Ovary (tissue), 9 donors: ENCODE results near the gene FBXO39. TPM values are rescaled to one million over a fixed set of nuclear protein-coding genes. Genes with fewer than 3 reads are reported as not detected.
"Not testable (repeated sequence)": the region's sequence is repeated elsewhere in the genome, so short reads cannot be mapped to it uniquely, and the experiment has no call there.

Source experiments
- DNase-seq, 5 donors: peaks; one replicate each; pipeline ENCODE4 v3.0.0-alpha.2; 2019 to 2020
- H3K27ac ChIP-seq, 2 donors: fragments of 200-600 bp; one replicate each; pipeline versions ENCODE4 v1.5.1 to v1.8.0; 2019 to 2022
- H3K27me3 ChIP-seq: fragments of 200-600 bp; one replicate; pipeline ENCODE4 v1.8.0; 2022
- H3K36me3 ChIP-seq: fragments of 200-600 bp; sonication (generic); one replicate; pipeline ENCODE4 v1.5.1; 2019
- H3K4me1 ChIP-seq: one replicate; pipeline ENCODE4 v1.8.1; 2013; ENCODE audit warnings: mild to moderate bottlenecking, moderate library complexity; ENCODE audit not compliant: insufficient read depth
- H3K4me3 ChIP-seq: fragments of 200-600 bp; sonication (generic); one replicate; pipeline ENCODE4 v1.5.1; 2017
- H3K9me3 ChIP-seq, 2 donors: fragments of 200-600 bp in 1 of 2; sonication (generic) in 1 of 2; one replicate each; pipeline versions ENCODE4 v1.5.1 to v1.8.1; 2013 to 2019; ENCODE audit warnings: mild to moderate bottlenecking in 1 of 2, moderate library complexity in 1 of 2
- EP300 ChIP-seq: sonication (generic); formaldehyde crosslinking; IDR thresholded peaks from one replicate; pipeline ENCODE4 v1.6.1; 2017; ENCODE audit warnings: antibody characterized with exemption
- POLR2A ChIP-seq: fragments of 450-650 bp; IDR thresholded peaks from one replicate; pipeline ENCODE4 v1.6.1; 2017; ENCODE audit warnings: antibody characterized with exemption, mild to moderate bottlenecking, moderate library complexity
- WGBS, 3 donors: extraction: QIAGEN DNeasy Blood & Tissue Kit in 1 of 3; methylation state at CpG; one replicate each; pipeline versions ENCODE4 v1.1.5 to v1.1.7; 2013 to 2017; 5-methylcytosine and 5-hydroxymethylcytosine counted together
- intact Hi-C, 4 donors: fragments of 100-400 bp; cut with DNase I; formaldehyde crosslinking; loops; one replicate each; pipeline versions ENCODE4 v1.11.0 to v1.15.1; 2022 to 2023
- polyA plus RNA-seq, 2 donors: library from polyadenylated mRNA; stranded (reverse); fragments of 200-250 nt in 1 of 2; fragments of 350-450 nt in 1 of 2; fragmentation: Illumina TruSeq in 1 of 2; extraction: RNeasy Lipid Tissue Mini Kit (QIAGEN cat#74804) in 1 of 2; gene quantifications; one replicate each; pipeline ENCODE4 v1.2.3, GENCODE V29; 2013 to 2014
- total RNA-seq, 7 donors: library from RNA; depleted of rRNA in 2 of 7; stranded (reverse); fragments of >200 nt in 2 of 7; fragmentation: NEBNext Ultra II Directional in 3 of 7; extraction: Animal tissue kit (Norgen Biotek cat#: 25700) in 3 of 7; gene quantifications; one replicate each; pipeline versions ENCODE4 v1.1.0 to v1.2.4, GENCODE V29; 2016 to 2023
- TF ChIP-seq, protein P1 (sequence below), 3 donors: fragments of 450-650 bp in 2 of 3; fragments of 200-600 bp in 1 of 3; IDR thresholded peaks; one replicate each; pipeline versions ENCODE4 v1.5.1 to v1.8.0; 2016 to 2022; ENCODE audit warnings: antibody characterized with exemption in 3 of 3, mild to moderate bottlenecking in 1 of 3
- donor health status: DM: no; HTN: no; CAD: no; lungs with moderate emphysema.
- donor health status: DM: no; HTN: no; CAD: no.
- donor health status: Bipolar disorder and iron deficiency.
- donor health status: DM: yes; HTN: yes; CAD: no.
- donor health status: DM: no; HTN: no; CAD: no.
- donor health status: DM: yes; HTN: yes; CAD: no.

Gene FBXO39
- total and polyA plus RNA-seq, 9 donors = 0.11 to 2.4 (median 0.88) TPM

DNA sequence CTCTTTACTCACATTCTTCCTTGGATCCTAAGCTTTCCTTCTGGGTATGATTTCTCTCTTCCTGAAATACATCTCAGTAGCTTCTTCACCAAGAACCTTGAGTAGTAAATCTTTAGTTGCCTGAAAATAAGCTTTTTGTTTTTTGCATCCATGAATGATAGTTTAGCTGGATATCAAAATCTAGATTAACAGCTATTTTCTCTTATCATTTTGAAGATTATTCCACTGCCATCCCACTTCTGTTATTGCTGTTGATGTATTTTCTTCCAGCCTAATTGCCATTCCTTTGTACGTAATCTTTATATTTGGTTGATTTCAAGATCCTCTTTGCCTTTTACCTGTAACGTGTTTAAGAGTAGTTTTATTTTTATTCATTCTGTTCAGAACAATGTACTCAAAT lies 7.6 kb upstream of the FBXO39 start:
- Histone ChIP-seq H3K9me3 (peaks cover 0 to 31% of the 10 kb centered on the region in 2 donors), H3K27me3 (no peaks in the 10 kb centered on the region), H3K4me3 (no peak overlapping the region), H3K4me1 (no peaks in the 10 kb centered on the region), H3K27ac (no peak overlapping the region), H3K36me3 (peaks cover 13% of the 10 kb centered on the region)
- WGBS, 3 donors = 98 to 100% (median 99%) methylated on average over 2 of the region's 2 CpGs
- TF ChIP-seq EP300 (no peak), POLR2A (no peak)
- TF ChIP-seq, protein P1, sequence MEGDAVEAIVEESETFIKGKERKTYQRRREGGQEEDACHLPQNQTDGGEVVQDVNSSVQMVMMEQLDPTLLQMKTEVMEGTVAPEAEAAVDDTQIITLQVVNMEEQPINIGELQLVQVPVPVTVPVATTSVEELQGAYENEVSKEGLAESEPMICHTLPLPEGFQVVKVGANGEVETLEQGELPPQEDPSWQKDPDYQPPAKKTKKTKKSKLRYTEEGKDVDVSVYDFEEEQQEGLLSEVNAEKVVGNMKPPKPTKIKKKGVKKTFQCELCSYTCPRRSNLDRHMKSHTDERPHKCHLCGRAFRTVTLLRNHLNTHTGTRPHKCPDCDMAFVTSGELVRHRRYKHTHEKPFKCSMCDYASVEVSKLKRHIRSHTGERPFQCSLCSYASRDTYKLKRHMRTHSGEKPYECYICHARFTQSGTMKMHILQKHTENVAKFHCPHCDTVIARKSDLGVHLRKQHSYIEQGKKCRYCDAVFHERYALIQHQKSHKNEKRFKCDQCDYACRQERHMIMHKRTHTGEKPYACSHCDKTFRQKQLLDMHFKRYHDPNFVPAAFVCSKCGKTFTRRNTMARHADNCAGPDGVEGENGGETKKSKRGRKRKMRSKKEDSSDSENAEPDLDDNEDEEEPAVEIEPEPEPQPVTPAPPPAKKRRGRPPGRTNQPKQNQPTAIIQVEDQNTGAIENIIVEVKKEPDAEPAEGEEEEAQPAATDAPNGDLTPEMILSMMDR (IDR thresholded peaks at IDR 0.05) = no peak
- no peak for DNase-seq
- intact Hi-C loops = loop anchor here in 1 of 4 donors (10.0 kb wide), 1 partner anchor 104 kb away; no protein-coding TSS in a partner anchor

DNA sequence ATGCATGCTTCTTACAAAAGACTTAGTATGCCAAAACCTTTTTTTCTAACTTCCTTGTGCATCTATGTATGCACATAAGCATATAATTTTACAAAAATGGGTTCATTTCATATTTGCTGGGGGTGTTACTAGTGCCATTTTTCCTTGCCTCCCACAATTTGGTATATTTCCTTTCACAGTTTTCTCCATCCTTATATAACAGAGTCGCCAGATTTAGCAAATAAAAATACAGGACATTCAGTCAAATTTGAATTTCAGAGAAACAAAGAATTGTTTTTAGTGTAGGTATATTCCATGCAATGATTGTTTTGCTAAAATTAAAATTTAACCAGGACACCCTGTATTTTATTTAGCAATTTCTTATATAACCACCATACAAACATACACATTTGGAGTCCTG lies 4.0 kb upstream of the FBXO39 start:
- Histone ChIP-seq H3K4me1 (peaks cover 2% of the 10 kb centered on the region), H3K4me3 (no peak overlapping the region), H3K27me3 (no peaks in the 10 kb centered on the region), H3K27ac (no peak overlapping the region), H3K36me3 (peaks cover 9% of the 10 kb centered on the region), H3K9me3 (peaks cover 0 to 31% of the 10 kb centered on the region in 2 donors)
- intact Hi-C loops = no loop called here
- TF ChIP-seq, protein P1 (IDR thresholded peaks at IDR 0.05) = no peak
- TF ChIP-seq EP300 (no peak), POLR2A (no peak)
- DNase-seq = no peak
- 92 to 95% (median 92%) methylated on average over 1 of the region's 1 CpG for WGBS, 3 donors

DNA sequence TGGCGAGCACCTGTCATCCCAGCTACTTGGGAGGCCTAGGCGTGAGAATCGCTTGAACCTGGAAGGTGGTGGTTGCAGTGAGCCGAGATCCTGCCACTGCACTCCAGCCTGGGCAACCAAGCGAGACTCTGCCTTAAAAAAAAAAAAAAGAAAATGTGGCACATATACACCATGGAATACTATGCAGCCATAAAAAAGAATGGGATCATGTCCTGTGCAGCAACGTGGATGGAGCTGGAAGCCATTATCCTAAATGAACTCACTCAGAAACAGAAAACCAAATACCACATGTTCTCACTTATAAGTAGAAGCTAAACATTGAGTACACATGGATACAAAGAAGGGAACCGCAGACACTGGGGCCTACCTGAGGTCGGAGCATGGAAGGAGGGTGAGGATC lies 1.1 kb upstream of the FBXO39 start:
- intact Hi-C loops, H3K27ac ChIP-seq, H3K27me3 ChIP-seq, H3K36me3 ChIP-seq, H3K4me1 ChIP-seq, H3K4me3 ChIP-seq, DNase-seq: not testable (repeated sequence)
- H3K9me3 ChIP-seq = peaks cover 0 to 20% of the 10 kb centered on the region in 2 donors
- 95 to 97% (median 96%) methylated on average over 8 of the region's 8 CpGs for WGBS, 3 donors

DNA sequence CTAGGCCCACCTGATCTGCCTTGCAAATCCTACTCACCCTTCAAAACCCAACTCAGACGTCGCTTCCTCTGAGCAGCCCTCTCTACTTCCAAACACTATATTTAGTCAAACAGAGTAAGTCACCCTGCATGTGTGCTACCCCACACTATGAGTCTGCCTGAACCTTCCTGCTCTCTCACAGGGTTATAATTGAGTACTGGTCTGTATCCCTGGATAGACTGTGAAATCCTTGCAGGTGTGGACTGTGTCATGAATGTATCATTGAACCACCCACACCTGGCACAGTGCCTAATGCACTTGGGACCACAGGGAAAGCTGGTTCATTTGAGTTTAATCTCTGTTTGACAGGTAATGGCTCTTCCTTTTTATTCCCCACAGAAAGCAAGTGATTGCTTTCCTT lies 3.4 kb downstream of the FBXO39 start:
- Histone ChIP-seq H3K9me3 (no peaks in the 10 kb centered on the region), H3K27me3 (no peaks in the 10 kb centered on the region), H3K27ac (no peak overlapping the region), H3K4me1 (peaks cover 2% of the 10 kb centered on the region), H3K36me3 (no peaks in the 10 kb centered on the region), H3K4me3 (no peak overlapping the region)
- TF ChIP-seq, protein P1 (IDR thresholded peaks at IDR 0.05) = no peak
- TF ChIP-seq EP300 (no peak), POLR2A (no peak)
- 52 to 60% (median 56%) methylated on average over 2 of the region's 2 CpGs for WGBS, 3 donors
- DNase-seq = no peak
- intact Hi-C loops = no loop called here

DNA sequence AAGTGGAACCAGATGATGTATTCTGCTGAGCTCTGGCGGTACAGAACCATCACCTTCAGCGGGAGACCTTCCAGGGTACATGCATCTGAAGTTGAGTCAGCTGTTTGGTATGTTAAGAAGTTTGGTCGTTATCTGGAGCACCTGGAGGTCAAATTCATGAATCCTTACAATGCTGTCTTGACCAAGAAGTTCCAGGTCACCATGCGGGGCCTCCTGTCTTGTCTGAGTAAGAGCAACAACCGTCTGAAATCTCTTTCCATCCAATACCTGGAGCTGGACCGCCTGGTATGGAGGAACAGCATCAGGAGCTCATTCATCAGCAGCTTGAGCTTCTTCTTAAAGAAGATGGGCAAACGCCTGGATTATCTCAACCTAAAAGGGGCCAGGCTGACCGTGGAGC lies 4.0 kb downstream of the FBXO39 start:
- no peaks in the 10 kb centered on the region for H3K9me3 ChIP-seq
- H3K27me3 ChIP-seq = no peaks in the 10 kb centered on the region
- WGBS, 3 donors = 78 to 80% (median 79%) methylated on average over 8 of the region's 8 CpGs
- no peak for DNase-seq
- no peak overlapping the region for H3K27ac ChIP-seq
- intact Hi-C loops = no loop called here
- TF ChIP-seq EP300 (no peak), POLR2A (no peak)
- TF ChIP-seq, protein P1 (IDR thresholded peaks at IDR 0.05) = no peak
- no peaks in the 10 kb centered on the region for H3K36me3 ChIP-seq
- H3K4me1 ChIP-seq = peaks cover 2% of the 10 kb centered on the region
- no peak overlapping the region for H3K4me3 ChIP-seq
